Peyer's patch (tissue), 4 donors: ENCODE results near the gene SIGLEC9. TPM values are rescaled to one million over a fixed set of nuclear protein-coding genes. Genes with fewer than 3 reads are reported as not detected.

Experiments
- DNase-seq, 3 donors: peaks; one replicate each; pipeline ENCODE4 v3.0.0-alpha.2; 2017 to 2019
- H3K27ac ChIP-seq, 4 donors: fragments of 200-600 bp; sonication (generic); one replicate each; pipeline ENCODE4 v1.5.1; 2016 to 2019
- H3K27me3 ChIP-seq, 2 donors: fragments of 200-600 bp; sonication (generic); one replicate each; pipeline ENCODE4 v1.5.1; 2019
- H3K36me3 ChIP-seq, 3 donors: fragments of 200-600 bp; sonication (generic); one replicate each; pipeline ENCODE4 v1.5.1; 2016 to 2019
- H3K4me1 ChIP-seq, 4 donors: fragments of 200-600 bp; sonication (generic); one replicate each; pipeline ENCODE4 v1.5.1; 2016 to 2019
- H3K4me3 ChIP-seq, 4 donors: fragments of 200-600 bp; sonication (generic); 1 replicate in 3 of 4; 2 replicates in 1 of 4; pipeline ENCODE4 v1.5.1; 2016 to 2019; ENCODE audit warnings: mild to moderate bottlenecking in 1 of 4
- H3K9me3 ChIP-seq, 4 donors: fragments of 200-600 bp; sonication (generic); one replicate each; pipeline ENCODE4 v1.5.1; 2016 to 2019; ENCODE audit warnings: mild to moderate bottlenecking in 1 of 4
- POLR2A ChIP-seq, 2 donors: fragments of 450-650 bp; IDR thresholded peaks; one replicate each; pipeline ENCODE4 v1.5.1; 2017; ENCODE audit warnings: antibody characterized with exemption in 2 of 2, mild to moderate bottlenecking in 2 of 2, moderate library complexity in 2 of 2
- total RNA-seq, 4 donors: library from RNA; depleted of rRNA; stranded (reverse); fragments of >200 nt; gene quantifications; one replicate each; pipeline ENCODE4 v1.1.0, GENCODE V29; 2016
- TF ChIP-seq, protein P1 (sequence below), 6 experiments: fragments of 450-650 bp in 4 of 6; fragments of 200-600 bp in 2 of 6; sonication (generic) in 1 of 6; IDR thresholded peaks; one replicate each; pipeline ENCODE4 v1.5.1; 2017 to 2019; ENCODE audit warnings: antibody characterized with exemption in 6 of 6, mild to moderate bottlenecking in 3 of 6, moderate library complexity in 1 of 6

SIGLEC9 gene
- total RNA-seq, 4 donors from 2014 or later = 1.9 to 2.1 TPM; not detected in 2

DNA sequence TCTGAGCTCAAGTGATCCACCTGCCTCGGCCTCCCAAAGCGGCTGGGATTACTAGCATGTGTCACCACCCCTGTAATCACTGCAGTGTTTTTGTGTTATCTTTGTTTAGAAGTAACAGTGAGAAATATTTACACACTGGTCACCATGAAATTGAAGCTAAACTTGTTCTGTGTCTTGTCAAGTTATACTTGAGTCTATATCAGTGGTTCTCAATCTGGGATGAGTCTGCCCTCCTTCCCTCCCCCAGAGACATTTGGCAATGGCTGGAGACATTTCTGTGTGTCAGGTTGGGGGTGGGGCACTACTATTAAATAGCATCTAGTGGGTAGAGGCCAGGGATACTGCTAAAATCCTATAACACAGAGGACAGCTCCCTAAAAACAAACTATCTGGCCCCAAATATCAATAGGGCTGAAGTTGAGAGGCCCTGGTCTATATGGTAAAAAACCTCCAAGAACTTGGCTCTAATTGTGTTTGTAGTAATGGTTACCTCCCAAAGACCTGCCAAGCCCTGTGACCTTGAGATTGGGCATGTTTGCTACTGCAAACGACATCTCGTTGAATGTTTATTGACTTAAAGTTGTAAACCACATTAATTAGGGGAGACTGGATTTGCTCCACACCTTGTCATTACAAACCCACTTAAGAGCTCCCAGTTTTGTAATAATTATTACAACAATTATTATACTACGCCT, 23.4 kb upstream of the SIGLEC9 start:
- Histone ChIP-seq H3K27ac (no peak overlapping the region), H3K4me3 (no peak overlapping the region), H3K9me3 (no peaks in the 10 kb centered on the region), H3K27me3 (no peaks in the 10 kb centered on the region), H3K36me3 (peaks cover 0 to 42% (median 0%) of the 10 kb centered on the region in 3 donors), H3K4me1 (no peaks in the 10 kb centered on the region)
- TF ChIP-seq, protein P1, sequence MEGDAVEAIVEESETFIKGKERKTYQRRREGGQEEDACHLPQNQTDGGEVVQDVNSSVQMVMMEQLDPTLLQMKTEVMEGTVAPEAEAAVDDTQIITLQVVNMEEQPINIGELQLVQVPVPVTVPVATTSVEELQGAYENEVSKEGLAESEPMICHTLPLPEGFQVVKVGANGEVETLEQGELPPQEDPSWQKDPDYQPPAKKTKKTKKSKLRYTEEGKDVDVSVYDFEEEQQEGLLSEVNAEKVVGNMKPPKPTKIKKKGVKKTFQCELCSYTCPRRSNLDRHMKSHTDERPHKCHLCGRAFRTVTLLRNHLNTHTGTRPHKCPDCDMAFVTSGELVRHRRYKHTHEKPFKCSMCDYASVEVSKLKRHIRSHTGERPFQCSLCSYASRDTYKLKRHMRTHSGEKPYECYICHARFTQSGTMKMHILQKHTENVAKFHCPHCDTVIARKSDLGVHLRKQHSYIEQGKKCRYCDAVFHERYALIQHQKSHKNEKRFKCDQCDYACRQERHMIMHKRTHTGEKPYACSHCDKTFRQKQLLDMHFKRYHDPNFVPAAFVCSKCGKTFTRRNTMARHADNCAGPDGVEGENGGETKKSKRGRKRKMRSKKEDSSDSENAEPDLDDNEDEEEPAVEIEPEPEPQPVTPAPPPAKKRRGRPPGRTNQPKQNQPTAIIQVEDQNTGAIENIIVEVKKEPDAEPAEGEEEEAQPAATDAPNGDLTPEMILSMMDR (IDR thresholded peaks at IDR 0.05) = no peak
- TF ChIP-seq POLR2A (IDR thresholded peaks at IDR 0.05) = no peak
- DNase-seq = no peak

DNA sequence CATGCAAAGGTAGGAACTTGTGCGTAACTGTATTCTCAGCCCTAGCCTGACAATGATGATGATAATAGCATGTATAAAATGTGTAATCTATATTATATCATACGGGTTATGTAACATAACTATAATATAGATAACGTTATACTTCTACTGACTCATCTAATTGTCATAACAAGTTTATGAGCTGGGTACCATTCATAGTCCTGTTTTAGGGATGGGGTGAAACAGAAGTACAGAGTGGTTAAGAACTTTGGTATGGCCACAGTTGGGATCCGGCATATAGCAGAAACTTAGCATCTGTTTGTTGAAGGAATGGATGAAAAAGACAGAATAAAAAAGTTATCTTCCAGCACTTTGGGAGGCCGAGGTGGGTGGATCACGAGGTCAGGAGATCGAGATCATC, 21.7 kb upstream of the SIGLEC9 start:
- no peak for DNase-seq
- TF ChIP-seq, protein P1 (IDR thresholded peaks at IDR 0.05) = no peak
- no peaks in the 10 kb centered on the region for H3K27me3 ChIP-seq
- H3K9me3 ChIP-seq = no peaks in the 10 kb centered on the region
- no peak overlapping the region for H3K4me3 ChIP-seq
- H3K27ac ChIP-seq = no peak overlapping the region
- H3K4me1 ChIP-seq = peaks cover 0 to 12% (median 3%) of the 10 kb centered on the region in 4 donors
- peaks cover 0 to 39% (median 0%) of the 10 kb centered on the region in 3 donors for H3K36me3 ChIP-seq

DNA sequence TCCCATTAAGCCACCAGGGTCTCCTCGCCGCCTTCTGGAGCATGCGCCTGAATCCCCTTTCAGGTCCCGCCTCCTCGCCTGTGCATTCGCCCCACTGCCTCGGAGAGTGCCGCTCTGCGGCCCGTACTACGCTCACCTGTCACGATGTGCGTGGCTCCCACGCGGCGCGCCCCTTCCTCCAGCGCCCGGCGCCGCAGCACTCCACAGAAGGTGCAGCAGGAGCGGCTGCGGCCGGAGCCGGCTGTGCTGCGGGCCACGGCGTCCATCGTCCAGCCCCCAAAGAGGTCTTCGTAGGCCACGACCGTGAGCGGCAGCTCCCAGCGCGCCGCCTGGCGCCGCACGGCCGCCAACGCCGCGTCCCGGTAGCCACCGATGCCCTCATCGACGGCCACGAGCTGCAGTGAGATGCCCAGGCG, 20.8 kb upstream of the SIGLEC9 start:
- Histone ChIP-seq H3K4me1 (peaks cover 0 to 15% (median 3%) of the 10 kb centered on the region in 4 donors), H3K27ac (no peak overlapping the region), H3K36me3 (peaks cover 0 to 35% (median 0%) of the 10 kb centered on the region in 3 donors), H3K27me3 (no peaks in the 10 kb centered on the region), H3K4me3 (no peak overlapping the region), H3K9me3 (no peaks in the 10 kb centered on the region)
- DNase-seq = peak in 1 of 3 donors; percentile 26
- TF ChIP-seq, protein P1 (IDR thresholded peaks at IDR 0.05) = no peak
- no peak for TF ChIP-seq POLR2A (IDR thresholded peaks at IDR 0.05)

DNA sequence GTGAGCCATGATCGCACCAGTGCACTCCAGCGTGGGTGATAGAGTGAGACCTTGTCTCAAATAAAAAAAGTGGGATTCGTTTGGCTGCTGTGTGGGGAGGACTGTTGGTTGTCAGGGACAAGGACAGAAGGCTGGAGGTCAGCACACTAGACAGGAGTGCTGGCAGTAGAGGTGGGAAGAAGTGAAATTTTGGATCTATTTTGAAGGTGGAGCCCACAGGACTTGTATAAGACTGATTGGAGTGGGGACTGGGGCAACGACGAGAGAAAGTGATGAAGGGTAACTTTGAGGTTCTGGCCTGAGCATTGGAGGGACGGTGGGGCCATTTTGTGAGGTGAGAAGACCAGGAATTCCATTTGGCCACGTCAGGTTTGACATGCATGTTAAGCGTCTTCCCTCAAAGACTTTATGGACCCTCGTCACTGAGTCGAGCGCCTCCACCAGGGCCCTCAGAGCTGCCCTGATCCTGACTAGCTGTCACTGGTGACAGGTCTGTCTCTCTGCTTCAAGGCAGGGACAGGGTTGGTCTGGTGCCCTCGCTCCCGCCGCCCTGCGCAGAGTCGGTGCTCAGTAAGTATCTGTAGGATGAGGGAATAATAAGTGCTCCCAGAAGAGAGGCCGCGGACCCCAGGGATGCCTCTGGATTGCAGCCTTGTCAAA, 17.2 kb upstream of the SIGLEC9 start:
- peak in 1 of 3 donors; percentile 60 for DNase-seq
- Histone ChIP-seq H3K36me3 (peaks cover 0 to 10% (median 0%) of the 10 kb centered on the region in 3 donors), H3K9me3 (no peaks in the 10 kb centered on the region), H3K27me3 (no peaks in the 10 kb centered on the region), H3K27ac (peak overlapping the region; percentile 44 to 70 (median 63)), H3K4me3 (peak overlapping the region; percentile 56 to 76 (median 68)), H3K4me1 (peaks cover 0 to 16% (median 3%) of the 10 kb centered on the region in 4 donors)
- TF ChIP-seq, protein P1 (IDR thresholded peaks at IDR 0.05) = no peak
- no peak for TF ChIP-seq POLR2A (IDR thresholded peaks at IDR 0.05)

DNA sequence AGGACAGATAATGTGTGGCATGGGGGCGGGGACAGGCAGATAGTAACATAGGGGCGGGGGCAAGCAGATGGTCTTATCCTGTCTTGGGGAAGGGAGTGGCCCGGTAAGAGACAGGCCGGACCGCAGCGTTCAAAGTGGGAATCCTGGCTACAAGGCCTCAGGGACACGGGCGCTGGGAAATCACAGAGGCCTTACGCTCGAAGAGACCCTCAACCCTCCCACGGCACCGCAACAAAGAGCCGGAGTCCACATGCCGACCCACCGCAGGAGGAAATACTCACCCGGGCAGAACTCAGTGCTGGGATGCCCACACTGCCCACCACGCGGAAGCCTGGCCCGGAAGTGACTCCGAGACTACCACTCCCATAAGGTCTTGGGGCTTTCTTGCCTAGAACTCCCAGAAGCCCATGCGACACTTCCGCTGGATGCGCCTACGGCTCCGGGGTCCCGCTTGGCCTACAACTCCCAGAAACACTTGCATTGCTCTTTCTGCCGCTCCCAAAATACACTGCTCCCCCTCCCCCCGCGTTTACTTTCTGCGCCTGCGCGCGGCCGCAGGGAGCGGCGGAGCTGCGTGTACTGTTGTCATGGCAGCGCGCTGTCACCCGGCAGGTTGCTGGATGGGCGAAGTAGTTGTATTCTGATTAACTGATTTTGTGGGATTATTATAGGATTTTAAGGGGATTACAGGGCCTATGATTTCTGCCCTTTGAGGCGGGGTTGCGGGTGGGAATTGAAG, 16.5 kb upstream of the SIGLEC9 start, which contains the start of gene CTU1:
Gene CTU1 (minus strand): TSS at position 344 of the 739 bp plus-strand sequence. CDS start 3,840 bp downstream, outside the sequence.
- TF ChIP-seq, protein P1 (IDR thresholded peaks at IDR 0.05) = peak in 3 of 6 experiments; percentile 5 to 42 (median 36)
- TF ChIP-seq POLR2A (IDR thresholded peaks at IDR 0.05) = peak in 1 of 2 donors; percentile 39
- H3K9me3 ChIP-seq = no peaks in the 10 kb centered on the region
- peak within 1 kb of the TSS; percentile 56 to 76 (median 68) for H3K4me3 ChIP-seq
- H3K27me3 ChIP-seq = no peaks in the 10 kb centered on the region
- peaks cover 0 to 16% (median 3%) of the 10 kb centered on the region in 4 donors for H3K4me1 ChIP-seq
- peak; percentile 97 to 99 (median 98) for DNase-seq
- peak within 1 kb of the TSS; percentile 44 to 70 (median 63) for H3K27ac ChIP-seq
- H3K36me3 ChIP-seq = peaks cover 0 to 5% (median 0%) of the 10 kb centered on the region in 3 donors
